Lower leg skin (tissue), 4 donors: ENCODE data around the gene FUBP1. TPM values are rescaled to one million over a fixed set of nuclear protein-coding genes. Genes with fewer than 3 reads are reported as not detected.

Source experiments
- DNase-seq, 2 donors: peaks; one replicate each; pipeline ENCODE4 v3.0.0-alpha.2; 2019; ENCODE audit warnings: low spot score in 2 of 2
- H3K4me3 ChIP-seq: fragments of 200-600 bp; sonication (generic); 2 replicates; pipeline ENCODE4 v1.5.1; 2017; ENCODE audit warnings: mild to moderate bottlenecking, low read depth; ENCODE audit not compliant: poor library complexity, severe bottlenecking
- POLR2A ChIP-seq, 2 donors: fragments of 450-650 bp; IDR thresholded peaks; one replicate each; pipeline ENCODE4 v1.6.1; 2016 to 2017; ENCODE audit warnings: antibody characterized with exemption in 2 of 2, mild to moderate bottlenecking in 1 of 2, moderate library complexity in 1 of 2
- WGBS, 2 donors: methylation state at CpG; one replicate each; pipeline ENCODE4 v1.1.5; 2018; 5-methylcytosine and 5-hydroxymethylcytosine counted together
- intact Hi-C: fragments of 100-400 bp; cut with DNase I; formaldehyde crosslinking; loops from one replicate; pipeline ENCODE4 v1.15.0; 2023; ENCODE audit warnings: low total_unique reads
- total RNA-seq, 4 donors: library from RNA; depleted of rRNA; stranded (reverse); fragments of >200 nt; gene quantifications; one replicate each; pipeline ENCODE4 v1.1.0, GENCODE V29; 2016
- TF ChIP-seq, protein P1 (sequence below), 3 donors: fragments of 450-650 bp; IDR thresholded peaks; one replicate each; pipeline ENCODE4 v1.5.1; 2016; ENCODE audit warnings: antibody characterized with exemption in 3 of 3, mild to moderate bottlenecking in 3 of 3, moderate library complexity in 2 of 3

The FUBP1 gene
- total RNA-seq, 4 donors from 2014 or later: 48.7 to 105 (median 58.9) TPM

DNA sequence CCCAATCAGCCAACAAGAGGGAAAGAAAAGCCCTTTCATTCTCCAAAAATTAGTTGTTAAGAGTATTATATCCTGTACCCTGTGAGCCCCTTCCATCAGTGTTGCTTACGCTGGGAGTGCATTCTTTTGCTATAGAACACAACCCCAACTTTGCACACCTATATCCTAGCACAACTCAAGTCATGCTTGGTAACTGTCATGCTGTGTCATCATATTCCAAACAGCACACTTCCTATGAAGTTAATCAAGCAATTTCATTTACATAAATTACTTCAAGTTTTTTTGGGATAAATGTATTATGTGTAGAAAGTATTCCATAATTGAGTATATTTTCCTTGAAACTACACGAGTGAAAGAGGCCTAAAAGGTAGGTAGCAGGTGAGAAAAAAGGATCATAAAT, 20.0 kb downstream of the FUBP1 start:
- no peak for DNase-seq
- 92 to 93% methylated on average over 2 of the region's 2 CpGs for WGBS, 2 donors
- H3K4me3 ChIP-seq: no peak overlapping the region
- TF ChIP-seq POLR2A (IDR thresholded peaks at IDR 0.05): no peak
- TF ChIP-seq, protein P1, sequence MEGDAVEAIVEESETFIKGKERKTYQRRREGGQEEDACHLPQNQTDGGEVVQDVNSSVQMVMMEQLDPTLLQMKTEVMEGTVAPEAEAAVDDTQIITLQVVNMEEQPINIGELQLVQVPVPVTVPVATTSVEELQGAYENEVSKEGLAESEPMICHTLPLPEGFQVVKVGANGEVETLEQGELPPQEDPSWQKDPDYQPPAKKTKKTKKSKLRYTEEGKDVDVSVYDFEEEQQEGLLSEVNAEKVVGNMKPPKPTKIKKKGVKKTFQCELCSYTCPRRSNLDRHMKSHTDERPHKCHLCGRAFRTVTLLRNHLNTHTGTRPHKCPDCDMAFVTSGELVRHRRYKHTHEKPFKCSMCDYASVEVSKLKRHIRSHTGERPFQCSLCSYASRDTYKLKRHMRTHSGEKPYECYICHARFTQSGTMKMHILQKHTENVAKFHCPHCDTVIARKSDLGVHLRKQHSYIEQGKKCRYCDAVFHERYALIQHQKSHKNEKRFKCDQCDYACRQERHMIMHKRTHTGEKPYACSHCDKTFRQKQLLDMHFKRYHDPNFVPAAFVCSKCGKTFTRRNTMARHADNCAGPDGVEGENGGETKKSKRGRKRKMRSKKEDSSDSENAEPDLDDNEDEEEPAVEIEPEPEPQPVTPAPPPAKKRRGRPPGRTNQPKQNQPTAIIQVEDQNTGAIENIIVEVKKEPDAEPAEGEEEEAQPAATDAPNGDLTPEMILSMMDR (IDR thresholded peaks at IDR 0.05): no peak
- intact Hi-C loops: no loop called here

DNA sequence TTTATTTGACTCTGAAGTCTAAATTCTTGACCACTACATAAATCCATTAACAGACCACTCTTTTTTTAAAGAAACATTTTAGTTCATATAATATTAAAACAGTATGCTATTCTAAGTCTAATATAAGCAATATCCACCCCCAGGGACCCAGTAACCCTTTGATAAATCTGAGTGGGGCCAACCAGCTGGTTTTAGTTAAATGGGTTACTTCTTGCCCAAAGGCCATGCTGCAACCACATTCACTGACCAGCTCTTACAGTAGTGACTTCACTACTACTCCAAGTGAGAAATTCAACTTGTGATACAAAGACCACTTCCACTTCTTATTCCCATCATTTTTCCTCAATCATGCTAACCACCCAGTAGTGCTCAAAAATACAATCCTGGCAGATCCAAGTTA, 20.5 kb downstream of the FUBP1 start:
- no peak for DNase-seq
- TF ChIP-seq POLR2A (IDR thresholded peaks at IDR 0.05): no peak
- TF ChIP-seq, protein P1 (IDR thresholded peaks at IDR 0.05): no peak
- H3K4me3 ChIP-seq: no peak overlapping the region
- intact Hi-C loops: no loop called here

DNA sequence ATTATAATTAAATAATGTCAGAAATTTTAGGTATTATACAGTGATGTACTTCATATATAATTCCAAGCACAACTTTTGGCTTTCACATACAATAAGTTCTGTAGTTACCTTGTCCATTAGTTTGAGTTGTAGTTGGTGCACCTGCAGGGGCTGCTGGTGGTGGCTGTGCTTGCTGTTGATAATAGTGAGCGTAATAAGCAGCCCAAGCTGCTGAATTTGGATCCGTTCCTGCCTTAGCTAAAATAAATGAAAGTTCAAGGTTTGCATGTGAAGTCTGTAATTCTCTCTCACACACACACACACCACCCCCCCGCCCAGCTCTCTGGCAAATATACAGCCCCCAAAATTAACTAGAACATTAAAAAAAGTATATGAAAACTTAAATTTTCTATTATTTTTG, 22.4 kb downstream of the FUBP1 start:
- intact Hi-C loops: no loop called here
- TF ChIP-seq, protein P1 (IDR thresholded peaks at IDR 0.05): no peak
- no peak for TF ChIP-seq POLR2A (IDR thresholded peaks at IDR 0.05)
- H3K4me3 ChIP-seq: no peak overlapping the region
- DNase-seq: no peak
- 93 to 97% methylated on average over 3 of the region's 3 CpGs for WGBS, 2 donors

DNA sequence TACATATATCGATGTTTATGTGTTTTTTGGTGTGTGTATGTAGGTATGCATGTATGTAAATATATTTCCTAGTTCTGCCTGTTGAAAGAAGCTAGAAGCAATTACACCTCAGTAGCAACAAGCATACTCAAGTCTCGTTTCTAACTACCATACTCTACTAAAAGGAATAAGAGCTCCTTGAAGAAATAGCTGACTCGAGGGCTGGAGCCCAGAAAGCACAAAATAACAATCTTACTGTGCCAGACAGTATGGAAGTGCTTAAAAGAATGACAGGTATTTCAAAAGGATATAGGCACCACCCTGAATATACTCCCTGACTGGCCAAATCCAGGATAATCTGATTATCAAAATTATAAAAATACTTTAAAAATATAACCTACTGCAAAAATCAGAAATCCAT, 23.2 kb downstream of the FUBP1 start:
- 88 to 94% methylated on average over 3 of the region's 3 CpGs for WGBS, 2 donors

DNA sequence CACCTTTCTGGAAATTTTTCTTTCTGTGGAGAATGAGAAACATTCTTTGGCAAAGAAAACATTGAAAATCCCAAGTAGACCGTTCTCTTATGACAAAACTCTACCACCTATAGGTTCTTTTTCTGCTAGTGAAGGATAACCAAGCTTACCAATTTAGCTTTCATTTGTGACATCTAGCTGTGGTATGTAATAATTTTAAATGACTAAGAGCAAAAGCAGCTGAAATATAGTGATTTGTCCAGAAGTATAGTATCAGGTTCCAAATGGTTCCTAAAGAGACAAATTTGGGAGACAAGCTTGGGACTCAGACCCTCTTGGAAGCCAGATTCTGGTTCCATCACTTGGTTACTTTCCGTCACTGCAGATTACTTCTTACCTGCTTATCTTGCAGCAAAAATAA, 24.4 kb downstream of the FUBP1 start:
- no peak for DNase-seq
- no peak overlapping the region for H3K4me3 ChIP-seq
- TF ChIP-seq POLR2A (IDR thresholded peaks at IDR 0.05): no peak
- TF ChIP-seq, protein P1 (IDR thresholded peaks at IDR 0.05): no peak
- WGBS, 2 donors: 97 to 100% methylated on average over 2 of the region's 2 CpGs
- intact Hi-C loops: no loop called here

More for the DNA sequence above, 23.2 kb downstream of the FUBP1 start:
- no peak overlapping the region for H3K4me3 ChIP-seq
- DNase-seq: no peak
- intact Hi-C loops: no loop called here
- TF ChIP-seq, protein P1 (IDR thresholded peaks at IDR 0.05): no peak
- TF ChIP-seq POLR2A (IDR thresholded peaks at IDR 0.05): no peak

DNA sequence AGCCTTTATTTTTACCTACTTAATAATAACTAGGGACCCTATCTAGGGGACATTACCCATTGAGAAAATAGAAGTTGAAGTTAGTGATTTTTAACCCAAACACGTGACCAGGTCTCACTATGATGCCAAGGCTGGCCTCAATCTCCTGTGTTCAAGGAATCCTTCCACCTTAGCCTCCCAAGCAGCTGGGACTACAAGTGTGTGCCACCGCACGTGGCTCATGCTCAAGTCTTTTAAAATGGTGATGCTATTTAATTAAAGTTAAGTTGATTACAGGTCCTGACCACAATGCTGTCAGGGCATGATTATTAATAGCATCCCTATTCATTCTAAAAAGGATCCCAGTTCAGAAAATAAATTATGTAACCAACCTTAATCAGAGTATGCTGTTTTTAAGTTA, 25.0 kb downstream of the FUBP1 start:
- H3K4me3 ChIP-seq: no peak overlapping the region
- TF ChIP-seq POLR2A (IDR thresholded peaks at IDR 0.05): no peak
- TF ChIP-seq, protein P1 (IDR thresholded peaks at IDR 0.05): no peak
- no peak for DNase-seq
- intact Hi-C loops: no loop called here
- whole genome bisulfite sequencing, 2 donors: 95 to 97% methylated on average over 3 of the region's 3 CpGs
